Activated CD8-positive, alpha-beta memory T cell treated with anti-CD3 and anti-CD28 coated beads for 24 hours (primary cell): ENCODE data around the gene CTNNA3.

Source experiments
- DNase-seq: peaks from one replicate; pipeline ENCODE4 v3.0.0-alpha.2; 2020

The CTNNA3 gene

GRCh38 chr10:66273966-66274519 lies 1422.0 kb downstream of the CTNNA3 start:
- DNase-seq, result no peak

- no peak for DNase-seq
Measured at GRCh38 chr10:66265398-66265797, 1430.6 kb downstream of the CTNNA3 start.

DNA sequence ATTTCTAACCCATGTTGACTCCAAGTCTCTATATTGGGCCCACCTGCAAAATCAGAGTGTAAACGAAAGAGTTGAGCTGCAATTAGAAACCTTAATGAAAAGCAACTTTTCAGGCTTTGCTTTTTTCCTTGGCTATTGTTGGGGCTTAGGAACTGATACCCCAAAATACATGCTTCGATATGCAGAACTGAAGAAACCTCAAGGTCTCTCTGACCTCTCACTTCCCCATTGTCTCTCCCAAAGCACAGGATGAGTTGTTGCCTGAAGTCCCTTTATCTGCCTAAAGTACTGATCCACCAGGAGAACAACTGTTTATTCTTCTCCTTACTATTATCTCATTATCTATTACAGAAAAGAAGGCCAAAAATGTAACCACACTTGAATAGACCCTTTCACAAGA lies 1436.2 kb downstream of the CTNNA3 start:
- no peak for DNase-seq

DNA sequence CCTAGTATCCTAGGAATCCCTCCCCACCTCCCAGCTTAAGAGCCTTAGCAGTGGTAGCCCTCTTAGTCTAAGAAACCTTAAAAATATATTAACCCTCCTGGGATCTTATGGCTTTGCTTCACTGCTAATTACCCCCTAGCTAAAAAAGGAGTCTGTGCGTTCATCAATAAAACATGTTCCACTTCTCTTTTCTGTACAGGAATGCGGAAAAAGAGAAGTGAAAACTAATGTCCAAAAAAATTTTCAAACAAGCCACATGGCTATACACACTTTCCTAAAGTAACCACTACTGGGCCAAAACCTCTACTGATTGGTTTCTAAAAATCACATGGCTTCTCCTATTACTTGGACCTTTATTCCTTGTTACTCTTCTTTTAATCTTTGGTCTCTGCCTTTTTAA lies 1437.3 kb downstream of the CTNNA3 start:
- no peak for DNase-seq

DNA sequence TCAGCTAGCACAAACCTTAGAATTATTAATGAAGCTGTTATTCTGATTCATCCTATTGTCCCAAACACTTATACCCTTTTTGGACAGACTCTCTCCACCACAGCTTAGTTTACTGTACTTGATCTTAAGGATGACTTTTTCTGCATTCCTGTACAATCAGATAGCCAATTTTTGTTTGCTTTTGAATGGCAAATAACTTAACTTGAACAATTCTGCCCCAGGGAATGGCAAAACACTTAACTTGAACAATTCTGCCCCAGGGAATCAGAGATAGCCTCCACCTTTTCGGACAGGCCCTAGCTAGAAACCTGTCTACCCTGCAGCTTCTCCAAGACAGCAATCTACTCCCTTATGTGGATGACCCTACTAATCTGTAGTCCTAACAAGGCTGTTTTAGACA lies 1438.2 kb downstream of the CTNNA3 start:
- no peak for DNase-seq

DNA sequence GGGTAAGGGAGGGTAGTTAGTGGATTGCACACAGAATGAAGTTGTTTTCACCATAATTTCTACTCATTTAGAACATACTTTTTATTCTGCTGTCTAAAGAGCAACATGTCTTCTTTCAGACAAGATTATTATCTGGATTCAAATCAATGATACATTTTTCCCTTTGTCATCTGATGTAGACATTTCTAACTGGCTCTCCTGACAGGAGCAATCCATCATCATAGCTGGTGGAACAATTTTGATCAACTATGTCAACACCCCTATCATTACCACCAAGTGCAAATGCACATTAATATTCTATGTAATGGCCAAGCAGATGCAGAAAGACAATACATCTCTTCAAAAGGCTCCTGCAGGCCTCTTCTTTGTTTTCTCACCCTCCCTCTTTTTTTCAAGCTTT lies 1443.0 kb downstream of the CTNNA3 start:
- DNase-seq, result no peak

GRCh38 chr10:66246177-66246576 lies 1449.8 kb downstream of the CTNNA3 start:
- no peak for DNase-seq

GRCh38 chr10:66244953-66245352 lies 1451.0 kb downstream of the CTNNA3 start:
- no peak for DNase-seq

- DNase-seq, result no peak
Measured at GRCh38 chr10:66242885-66243284, 1453.1 kb downstream of the CTNNA3 start.

GRCh38 chr10:66239062-66239461 lies 1456.9 kb downstream of the CTNNA3 start:
- DNase-seq, result no peak

- no peak for DNase-seq
Measured at GRCh38 chr10:66238343-66238742, 1457.7 kb downstream of the CTNNA3 start.

GRCh38 chr10:66234872-66235271 lies 1461.1 kb downstream of the CTNNA3 start:
- DNase-seq, result no peak

DNA sequence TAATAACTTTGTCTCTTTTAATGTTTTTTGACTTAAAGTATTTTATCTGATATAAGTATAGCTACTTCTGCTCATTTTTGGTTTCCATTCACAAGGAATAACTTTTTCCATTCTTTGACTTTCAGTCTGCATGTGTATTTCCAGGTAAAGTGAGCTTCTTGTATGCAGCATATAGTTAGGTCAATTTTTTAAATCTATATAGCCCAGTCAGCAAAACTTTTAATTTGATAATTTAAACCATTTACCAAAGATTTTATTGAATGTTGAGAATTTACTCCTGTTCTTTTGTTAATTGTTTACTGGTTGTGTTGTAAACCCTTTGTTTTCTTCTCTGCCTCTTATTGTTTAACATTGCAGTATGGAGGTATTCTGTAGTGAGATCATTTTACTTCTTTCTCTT lies 1467.1 kb downstream of the CTNNA3 start:
- no peak for DNase-seq

- DNase-seq, result no peak
Measured at GRCh38 chr10:66223656-66224055, 1472.3 kb downstream of the CTNNA3 start.

DNA sequence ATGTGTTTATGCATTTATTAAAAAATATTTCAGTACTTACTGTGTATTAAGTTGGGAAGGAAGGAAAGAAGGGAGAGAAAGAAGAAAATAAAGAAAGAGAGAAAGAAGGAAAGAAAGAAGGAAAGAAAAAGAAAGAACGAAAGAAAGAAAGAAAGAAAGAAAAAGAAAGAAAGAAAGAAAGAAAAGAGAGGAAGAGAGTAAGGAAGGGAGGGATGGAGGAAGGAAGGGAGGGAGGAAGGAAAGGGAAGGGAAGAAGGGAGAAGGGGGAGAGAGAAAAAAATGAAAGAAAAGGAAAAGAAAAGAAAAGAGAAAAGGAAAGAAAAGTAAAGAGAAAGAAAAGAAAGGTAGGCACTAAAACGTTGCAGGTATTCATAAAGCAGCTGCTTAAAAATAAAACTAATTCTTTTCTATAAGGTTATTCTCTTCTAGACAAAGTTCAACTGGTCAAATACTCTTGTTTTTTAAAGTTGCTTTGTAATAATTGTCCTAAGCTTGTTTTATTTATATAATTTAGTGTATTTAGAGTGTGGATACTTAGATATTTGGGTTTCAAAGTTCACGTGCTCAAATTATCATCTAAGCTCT lies 1473.4 kb downstream of the CTNNA3 start:
- DNase-seq, result no peak

DNA sequence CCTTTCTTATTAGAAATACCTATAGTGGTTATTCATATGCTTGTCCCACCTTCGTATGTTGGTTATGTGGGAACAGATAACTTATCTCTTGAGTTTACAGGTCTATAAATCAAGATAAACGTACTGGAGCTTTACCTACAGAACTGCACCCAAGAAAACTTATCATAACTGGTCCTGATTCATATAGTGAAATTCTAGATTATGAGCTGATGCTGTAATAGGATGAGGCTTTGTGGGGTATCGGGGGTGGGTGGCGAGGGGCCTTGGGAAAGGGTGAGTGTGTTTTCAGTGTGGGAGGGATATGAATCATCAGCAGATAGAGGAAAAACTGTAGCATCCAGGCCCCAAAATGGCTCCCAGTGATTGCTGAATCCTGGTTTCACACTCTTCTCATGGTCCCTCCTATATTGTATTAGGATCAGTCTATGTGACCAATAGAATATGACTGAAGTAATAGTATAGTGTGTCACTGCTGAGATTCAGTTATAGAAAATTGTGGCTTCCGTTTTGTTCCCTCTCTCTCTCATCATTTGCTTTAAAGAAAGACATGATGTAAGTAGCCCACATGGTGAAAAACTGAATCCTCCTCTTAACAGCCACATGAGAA lies 1476.9 kb downstream of the CTNNA3 start:
- DNase-seq, result no peak

DNA sequence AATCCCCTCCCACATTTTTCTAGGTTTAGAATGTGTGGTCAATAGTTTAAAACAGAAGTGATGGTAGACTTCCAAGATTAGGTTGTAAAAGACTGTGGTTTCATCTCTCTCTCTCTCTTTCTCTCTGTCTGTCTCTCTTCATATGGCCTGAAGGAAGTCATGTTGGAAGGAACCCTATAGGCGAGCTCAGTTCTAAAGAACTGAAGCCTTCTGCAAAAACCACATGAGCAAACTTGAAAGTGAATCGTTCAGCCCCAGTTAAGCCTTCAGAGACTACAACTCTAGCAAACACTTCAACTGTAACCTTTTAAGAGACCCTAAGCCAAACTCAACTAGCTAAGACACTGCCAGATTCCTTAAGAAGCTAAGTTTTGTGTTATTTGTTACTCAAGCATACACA lies 1477.7 kb downstream of the CTNNA3 start:
- DNase-seq, result no peak

GRCh38 chr10:66215920-66216319 lies 1480.1 kb downstream of the CTNNA3 start:
- no peak for DNase-seq

GRCh38 chr10:66214721-66215404 lies 1481.1 kb downstream of the CTNNA3 start:
- DNase-seq, result no peak

DNA sequence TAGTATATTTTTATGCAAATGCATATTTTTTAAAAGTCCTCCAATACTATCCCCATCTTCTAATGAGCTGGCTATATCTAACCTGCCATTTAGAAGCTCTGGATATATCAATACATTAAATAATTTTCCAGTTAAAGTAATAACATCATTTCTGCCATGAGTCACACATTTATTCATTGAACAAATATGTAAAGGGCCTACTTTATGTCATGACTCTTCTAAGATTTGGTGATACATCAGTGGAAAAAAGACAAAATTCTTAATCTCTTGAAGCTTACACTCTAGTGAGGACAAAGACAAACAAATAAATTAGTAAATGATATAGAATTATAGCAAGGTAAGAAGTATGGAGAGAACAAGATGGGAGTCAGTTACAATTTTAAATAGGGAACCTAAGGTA lies 1487.0 kb downstream of the CTNNA3 start:
- no peak for DNase-seq

DNA sequence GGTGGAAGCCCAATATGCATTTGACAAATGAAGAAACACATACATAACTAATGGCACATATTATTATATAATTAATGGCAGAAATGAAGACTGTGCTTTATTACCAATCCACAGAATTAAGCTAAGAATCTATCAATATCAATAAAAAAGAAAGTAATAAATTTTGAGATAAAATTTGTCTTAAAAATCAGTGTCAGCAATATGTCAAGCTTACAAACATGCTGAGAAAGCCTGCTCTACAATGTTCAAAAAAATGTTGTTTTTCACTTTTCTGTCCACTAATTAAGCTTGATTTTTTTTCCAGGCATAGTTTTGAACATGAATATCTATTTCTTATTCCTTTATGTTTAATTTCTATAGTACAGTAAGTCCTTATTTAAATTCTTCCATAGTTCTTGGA lies 1491.2 kb downstream of the CTNNA3 start:
- no peak for DNase-seq

GRCh38 chr10:66202101-66202500 lies 1493.9 kb downstream of the CTNNA3 start:
- DNase-seq, result no peak

DNA sequence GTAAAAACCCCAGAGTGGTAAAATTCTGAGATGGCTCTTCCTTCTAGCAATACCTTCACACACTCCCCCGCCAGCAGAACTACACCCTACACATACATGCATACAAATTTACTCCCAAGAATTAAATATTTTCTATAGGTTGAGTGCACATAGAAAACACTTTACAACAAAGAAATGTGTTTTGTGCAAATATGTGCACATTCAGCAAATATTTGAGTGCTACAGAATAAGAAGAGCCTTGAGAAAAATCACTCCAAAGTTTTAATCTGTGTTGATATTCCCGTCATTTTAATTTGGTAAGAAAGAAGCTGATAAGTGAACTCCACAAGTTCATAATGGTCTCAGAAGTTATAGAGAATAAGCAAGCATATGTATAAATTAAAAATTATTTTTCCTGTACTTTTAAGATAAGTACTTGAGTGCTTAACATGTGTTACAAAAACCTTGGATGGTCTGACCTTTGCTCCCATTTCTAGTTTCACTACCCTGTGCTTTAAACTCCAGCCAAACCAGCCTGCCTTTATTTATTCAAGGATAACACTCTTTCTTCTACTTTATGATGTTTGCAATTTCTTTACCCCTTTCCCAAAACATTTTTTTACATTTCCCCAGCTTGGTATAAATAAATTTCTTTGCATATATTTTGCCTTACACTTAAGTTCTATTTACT lies 1503.7 kb downstream of the CTNNA3 start:
- no peak for DNase-seq

GRCh38 chr10:66190413-66190812 lies 1505.6 kb downstream of the CTNNA3 start:
- no peak for DNase-seq
